Measurements from ENCODE around the gene CLSTN2.

Gene CLSTN2

DNA sequence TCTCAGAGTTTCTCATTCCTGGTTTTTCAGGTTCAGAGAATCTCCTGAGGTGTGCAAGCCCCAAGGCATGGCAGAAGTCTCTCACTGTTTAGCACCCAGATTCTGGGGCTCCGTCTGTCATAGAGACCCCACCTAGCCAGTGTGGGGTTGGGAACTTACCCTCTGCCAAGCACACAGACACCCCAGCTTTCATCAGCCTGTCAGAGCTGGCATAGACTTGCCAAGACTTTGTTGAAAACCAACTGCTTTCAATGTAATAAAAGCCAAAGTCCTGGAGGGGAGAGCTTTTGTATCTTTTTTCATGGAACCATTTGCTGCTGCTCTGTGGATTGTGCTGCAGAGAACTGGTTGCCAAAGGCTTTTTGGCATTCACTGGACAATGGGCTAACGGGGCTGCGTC lies 401.5 kb downstream of the CLSTN2 start:
- DNase-seq (ENCODE audit: low read depth, low spot score), result no peak

GRCh38 chr3:140338916-140339315 lies 403.9 kb downstream of the CLSTN2 start:
- DNase-seq (ENCODE audit: low read depth, low spot score), result no peak

DNA sequence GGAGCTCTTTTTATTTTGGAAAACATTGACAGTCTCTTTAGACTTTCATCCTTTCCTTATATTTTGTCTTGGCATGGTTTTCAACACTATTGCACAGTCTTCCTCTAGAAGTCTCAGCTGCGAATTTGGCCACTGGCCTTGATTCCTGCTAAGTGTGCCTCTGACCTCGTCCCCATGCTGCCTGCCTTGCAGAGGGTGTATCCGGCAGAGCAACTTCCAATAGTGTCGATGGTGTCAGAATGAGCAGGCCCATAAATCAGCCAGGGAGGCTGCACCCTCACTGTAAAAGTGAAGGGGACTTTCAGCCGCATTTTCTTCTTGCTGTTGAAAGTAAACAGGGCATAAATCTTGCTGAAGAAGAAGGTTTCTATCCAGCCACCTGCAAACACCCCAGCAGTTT lies 406.2 kb downstream of the CLSTN2 start:
- DNase-seq (ENCODE audit: low read depth, low spot score), result no peak

- no peak for DNase-seq (ENCODE audit: low read depth, low spot score)
Measured at GRCh38 chr3:140341817-140342403, 406.9 kb downstream of the CLSTN2 start.

DNA sequence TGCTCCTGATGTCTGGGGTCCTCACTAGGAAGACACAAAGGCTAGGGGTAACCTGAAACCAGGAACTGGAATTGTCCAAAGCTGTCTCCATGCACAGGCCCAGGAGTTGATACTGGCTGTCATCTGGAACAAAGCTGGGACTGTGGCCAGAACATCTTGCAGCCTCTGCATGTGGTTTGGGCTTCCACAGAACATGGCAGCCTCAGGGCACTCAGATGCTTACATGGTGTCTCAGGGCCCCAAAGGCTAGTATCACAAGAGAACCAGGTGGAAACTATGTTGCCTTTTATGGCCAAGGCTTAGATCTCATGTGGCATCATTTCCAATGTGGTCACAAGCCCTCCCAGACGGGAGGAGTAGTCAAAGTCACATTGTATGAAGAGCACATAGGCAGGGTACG lies 407.7 kb downstream of the CLSTN2 start:
- no peak for DNase-seq (ENCODE audit: low read depth, low spot score)

- peak; percentile 23 for DNase-seq (ENCODE audit: low read depth, low spot score)
Measured at GRCh38 chr3:140343211-140344081, 408.5 kb downstream of the CLSTN2 start.

DNA sequence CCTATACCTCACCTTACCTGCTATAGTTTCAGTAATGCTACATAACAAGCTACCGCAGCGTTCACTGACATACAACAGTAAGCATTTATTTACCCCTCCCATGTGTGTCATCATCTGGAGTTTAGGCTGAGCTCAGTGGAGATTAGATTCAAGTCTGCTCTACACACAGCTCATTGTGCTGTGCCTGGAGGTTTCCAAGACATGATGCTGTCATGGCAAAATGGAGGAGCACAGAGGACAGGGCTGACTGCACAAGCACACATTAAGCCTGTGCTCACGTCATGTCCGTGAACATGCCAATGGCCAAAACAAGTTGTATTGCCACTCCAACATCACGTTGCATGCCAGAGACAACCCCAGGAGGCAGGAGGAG lies 409.1 kb downstream of the CLSTN2 start:
- DNase-seq (ENCODE audit: low read depth, low spot score), result no peak

GRCh38 chr3:140344601-140345205 lies 409.7 kb downstream of the CLSTN2 start:
- no peak for DNase-seq (ENCODE audit: low read depth, low spot score)

- no peak for DNase-seq (ENCODE audit: low read depth, low spot score)
Measured at GRCh38 chr3:140347151-140347550, 412.2 kb downstream of the CLSTN2 start.

DNA sequence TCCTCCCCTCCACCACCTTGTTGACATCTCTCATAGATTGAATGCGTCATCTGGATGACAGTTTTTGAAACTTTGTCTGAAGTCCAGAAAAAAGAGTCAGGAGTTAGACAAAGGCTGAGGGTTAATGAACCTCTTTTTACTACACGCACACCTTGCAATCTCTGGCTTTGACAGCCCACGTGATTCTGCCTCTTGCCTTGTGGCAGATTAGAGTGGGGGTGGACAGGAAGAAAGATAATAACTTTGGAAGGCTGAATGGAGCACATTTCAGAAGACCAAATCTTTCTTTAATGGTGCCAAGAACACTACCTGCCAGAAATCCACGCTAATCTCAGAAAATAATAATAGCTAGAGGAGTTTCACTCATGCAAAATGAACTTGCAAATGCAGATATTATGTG lies 415.0 kb downstream of the CLSTN2 start:
- DNase-seq (ENCODE audit: low read depth, low spot score), result no peak

DNA sequence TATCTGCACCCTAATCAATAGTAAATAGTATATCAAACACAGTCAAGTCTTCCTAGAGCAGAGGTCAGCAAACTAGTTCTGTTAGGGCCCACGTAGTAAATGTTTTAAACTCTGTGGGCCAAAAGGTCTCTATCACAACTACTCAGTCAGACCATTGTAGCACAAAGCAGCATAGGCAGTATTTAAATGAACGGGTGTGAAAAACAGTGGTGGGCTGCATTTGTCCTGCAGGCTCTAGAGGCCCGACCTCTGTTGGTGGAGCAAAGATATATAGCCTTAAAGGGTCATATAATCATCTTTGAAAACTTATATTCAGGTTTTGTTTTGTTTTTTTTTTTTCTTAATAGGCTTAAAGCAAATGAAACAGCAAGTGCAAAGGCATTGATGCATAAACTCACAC lies 416.5 kb downstream of the CLSTN2 start:
- no peak for DNase-seq (ENCODE audit: low read depth, low spot score)

DNA sequence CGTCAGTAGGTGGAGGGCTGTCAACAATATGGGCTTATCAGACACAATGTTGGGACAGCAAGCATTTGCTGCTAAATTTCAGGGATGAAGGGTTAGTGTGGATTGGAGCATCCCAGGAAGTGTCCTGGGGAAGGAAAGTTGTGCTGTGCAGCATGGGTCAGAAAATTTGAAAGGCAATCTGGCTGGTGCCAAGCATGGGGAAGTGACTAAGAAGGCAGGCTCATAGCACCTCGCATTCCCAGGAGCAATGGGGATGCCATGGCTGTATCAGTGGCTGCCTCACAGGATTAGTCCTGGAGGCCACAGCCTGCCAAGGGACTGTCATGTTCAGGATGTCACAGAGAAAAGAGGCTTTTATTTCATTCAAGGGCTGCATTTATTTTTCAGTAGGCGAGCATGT lies 420.5 kb downstream of the CLSTN2 start:
- no peak for DNase-seq (ENCODE audit: low read depth, low spot score)

GRCh38 chr3:140358686-140359085 lies 423.7 kb downstream of the CLSTN2 start:
- no peak for DNase-seq (ENCODE audit: low read depth, low spot score)

GRCh38 chr3:140359233-140359995 lies 424.4 kb downstream of the CLSTN2 start:
- DNase-seq (ENCODE audit: low read depth, low spot score), result no peak

- DNase-seq (ENCODE audit: low read depth, low spot score), result no peak
Measured at GRCh38 chr3:140360332-140360731, 425.3 kb downstream of the CLSTN2 start.

DNA sequence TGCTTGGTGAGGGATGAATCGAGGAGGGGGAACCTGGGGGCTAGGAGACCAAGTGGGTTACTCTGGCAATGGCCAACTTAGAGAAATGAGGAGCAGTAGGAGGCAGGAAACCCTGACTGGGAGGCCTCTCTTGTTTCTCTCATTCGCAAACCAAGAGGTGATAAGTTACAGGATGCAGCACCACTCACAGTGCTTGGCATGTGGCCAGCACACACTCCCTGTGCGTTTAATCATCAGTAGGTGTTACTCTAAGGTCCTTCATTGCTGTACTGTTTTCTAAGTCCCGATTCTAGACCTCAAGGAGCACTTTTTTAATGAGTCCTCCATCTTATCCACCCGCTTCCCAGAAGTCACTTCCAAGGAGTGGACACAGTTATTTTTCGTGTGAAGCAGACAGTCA lies 428.8 kb downstream of the CLSTN2 start:
- DNase-seq (ENCODE audit: low read depth, low spot score), result no peak

- DNase-seq (ENCODE audit: low read depth, low spot score), result peak; percentile 10
Measured at GRCh38 chr3:140365872-140366697, 431.1 kb downstream of the CLSTN2 start.

- no peak for DNase-seq (ENCODE audit: low read depth, low spot score)
Measured at GRCh38 chr3:140368223-140368811, 433.3 kb downstream of the CLSTN2 start.

GRCh38 chr3:140370686-140371085 lies 435.7 kb downstream of the CLSTN2 start:
- no peak for DNase-seq (ENCODE audit: low read depth, low spot score)

DNA sequence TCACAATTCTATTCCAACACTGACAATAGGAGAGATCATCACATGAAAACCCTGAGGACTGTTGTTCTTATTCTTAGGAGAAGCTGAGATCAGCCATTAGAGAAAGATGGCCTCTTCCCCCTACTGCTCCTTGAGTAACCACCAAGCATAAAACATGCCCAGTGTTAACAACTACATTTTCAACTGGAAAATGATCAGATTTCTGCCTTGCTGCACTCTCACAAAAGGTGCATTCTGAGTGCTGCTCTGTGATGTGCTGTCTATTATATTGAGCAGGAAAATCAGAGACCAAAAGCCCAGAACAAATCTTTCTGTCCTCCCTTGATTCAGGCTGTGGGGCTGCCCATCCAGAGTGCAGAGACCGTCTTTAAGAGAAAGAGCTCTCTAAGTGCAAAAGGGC lies 438.2 kb downstream of the CLSTN2 start:
- DNase-seq (ENCODE audit: low read depth, low spot score), result no peak

DNA sequence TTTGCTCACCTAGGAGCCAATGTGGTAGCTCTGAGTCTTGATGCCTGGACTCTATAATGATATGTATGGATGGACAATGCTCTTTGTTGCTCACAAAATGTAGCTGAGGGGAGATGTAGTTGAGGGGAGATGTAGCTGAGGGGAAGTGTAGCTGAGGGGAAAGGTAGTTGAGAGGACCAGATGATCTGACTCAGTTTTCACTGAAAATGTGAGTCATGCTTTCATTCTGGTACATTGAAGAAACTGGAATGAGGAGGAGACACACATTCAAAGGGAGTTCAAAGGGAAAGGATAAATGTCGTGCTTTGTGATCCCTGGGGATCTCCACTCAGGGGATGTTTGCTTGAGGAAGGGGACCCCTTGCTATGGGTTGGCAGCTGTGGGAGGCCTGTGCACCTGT lies 440.0 kb downstream of the CLSTN2 start:
- DNase-seq (ENCODE audit: low read depth, low spot score), result no peak
